Liver (tissue), 3 donors: ENCODE results near the gene CRYGA.

ENCODE experiments used
- ATF3 ChIP-seq: IDR thresholded peaks from 2 replicates; pipeline ENCODE4 v1.6.1; 2016; ENCODE audit warnings: antibody characterized with exemption
- CTCF ChIP-seq: fragments of 150-350 bp; IDR thresholded peaks from 2 replicates; pipeline ENCODE4 v1.5.1; 2017; ENCODE audit warnings: improper control_type of control experiment, low read depth, low read length; ENCODE audit not compliant: missing input control
- HNF4A ChIP-seq, 2 donors: conservative IDR thresholded peaks; 2 replicates each; pipeline ENCODE4 v1.6.1; 2016; ENCODE audit warnings: antibody characterized with exemption in 2 of 2, mild to moderate bottlenecking in 2 of 2
- MAX ChIP-seq: IDR thresholded peaks from 2 replicates; pipeline ENCODE4 v1.6.1; 2016; ENCODE audit warnings: antibody characterized with exemption
- REST ChIP-seq: IDR thresholded peaks from 2 replicates; pipeline ENCODE4 v1.6.1; 2016; ENCODE audit warnings: antibody characterized with exemption, mild to moderate bottlenecking
- RXRA ChIP-seq, 2 donors: IDR thresholded peaks; 2 replicates each; pipeline ENCODE4 v1.6.1; 2017 to 2018; ENCODE audit warnings: antibody characterized with exemption in 2 of 2, mild to moderate bottlenecking in 1 of 2
- TAF1 ChIP-seq: conservative IDR thresholded peaks from 2 replicates; pipeline ENCODE4 v1.6.1; 2016; ENCODE audit warnings: antibody characterized with exemption, mild to moderate bottlenecking
- YY1 ChIP-seq: IDR thresholded peaks from 2 replicates; pipeline ENCODE4 v1.6.1; 2016; ENCODE audit warnings: antibody characterized with exemption, mild to moderate bottlenecking
- ZBTB33 ChIP-seq: IDR thresholded peaks from 2 replicates; pipeline ENCODE4 v1.6.1; 2016; ENCODE audit warnings: antibody characterized with exemption
- donor health status: healthy.
- donor health status: healthy.

GRCh38 chr2:208146006-208146405 is 17.4 kb downstream of the CRYGA start, which contains the start of gene CRYGB:
- TF ChIP-seq CTCF (no peak), MAX (no peak), HNF4A (conservative IDR thresholded peaks at IDR 0.05) (no peak), TAF1 (no peak), ZBTB33 (no peak), RXRA (IDR thresholded peaks at IDR 0.05) (no peak), ATF3 (no peak), YY1 (no peak), REST (no peak)
